HG03520 (cell line): ENCODE measurements around the gene TTC33.
"Not testable (repeated sequence)": the region's sequence is repeated elsewhere in the genome, so short reads cannot be mapped to it uniquely, and the experiment has no call there.

Experiments
- ATAC-seq: cut with Tn5 transposase; IDR thresholded peaks from one replicate; pipeline ENCODE4 v1.9.1; 2021; ENCODE audit warnings: mild to moderate bottlenecking, moderate library complexity; ENCODE audit not compliant: unreplicated experiment

The TTC33 gene

DNA sequence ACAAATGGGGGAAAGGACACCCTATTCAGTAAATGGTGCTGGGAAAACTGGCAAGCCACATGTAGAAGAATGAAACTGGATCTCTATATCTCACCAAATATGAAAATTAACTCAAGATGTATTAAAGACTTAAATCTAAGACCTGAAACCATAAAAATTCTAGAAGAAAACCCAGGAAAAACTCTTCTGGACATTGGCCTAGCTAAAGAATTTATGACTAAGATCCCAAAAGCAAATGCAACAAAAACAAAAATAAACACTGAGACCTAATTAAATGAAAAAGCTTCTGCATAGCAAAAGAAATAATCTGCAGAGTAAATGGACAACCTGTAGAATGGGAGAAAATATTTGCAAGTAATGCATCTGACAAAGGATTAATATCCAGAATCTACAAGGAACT, 99.7 kb downstream of the TTC33 start:
- not testable (repeated sequence) for ATAC-seq

- no peak for ATAC-seq
These were observed 100.6 kb downstream of the TTC33 start for GRCh38 chr5:40655138-40655537.

DNA sequence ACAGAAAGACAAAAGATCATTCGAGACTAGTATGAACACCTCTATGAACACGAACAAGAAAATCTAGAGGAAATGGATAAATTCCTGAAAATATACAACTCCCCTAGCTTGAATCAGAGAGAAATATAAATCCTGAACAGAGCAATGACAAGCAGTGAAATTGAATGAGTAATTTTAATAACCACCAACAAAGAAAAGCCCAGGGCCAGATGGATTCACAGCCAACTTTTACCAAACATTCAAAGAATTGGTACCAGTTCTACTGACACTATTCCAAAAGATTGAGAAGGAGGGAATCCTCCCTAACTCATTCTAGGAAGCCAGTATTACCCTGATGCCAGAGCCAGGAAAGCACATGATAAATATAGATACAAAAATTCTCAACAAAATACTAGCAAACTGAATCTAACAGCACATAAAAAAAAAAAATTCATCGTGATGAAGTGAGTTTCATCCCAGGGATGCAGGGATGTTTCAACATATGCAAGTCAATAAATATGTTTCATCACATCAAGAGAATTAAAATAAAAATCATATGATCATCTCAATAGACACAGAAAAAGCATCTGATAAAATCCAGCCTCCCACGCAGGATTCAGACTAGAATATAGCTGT, 101.3 kb downstream of the TTC33 start:
- no peak for ATAC-seq

DNA sequence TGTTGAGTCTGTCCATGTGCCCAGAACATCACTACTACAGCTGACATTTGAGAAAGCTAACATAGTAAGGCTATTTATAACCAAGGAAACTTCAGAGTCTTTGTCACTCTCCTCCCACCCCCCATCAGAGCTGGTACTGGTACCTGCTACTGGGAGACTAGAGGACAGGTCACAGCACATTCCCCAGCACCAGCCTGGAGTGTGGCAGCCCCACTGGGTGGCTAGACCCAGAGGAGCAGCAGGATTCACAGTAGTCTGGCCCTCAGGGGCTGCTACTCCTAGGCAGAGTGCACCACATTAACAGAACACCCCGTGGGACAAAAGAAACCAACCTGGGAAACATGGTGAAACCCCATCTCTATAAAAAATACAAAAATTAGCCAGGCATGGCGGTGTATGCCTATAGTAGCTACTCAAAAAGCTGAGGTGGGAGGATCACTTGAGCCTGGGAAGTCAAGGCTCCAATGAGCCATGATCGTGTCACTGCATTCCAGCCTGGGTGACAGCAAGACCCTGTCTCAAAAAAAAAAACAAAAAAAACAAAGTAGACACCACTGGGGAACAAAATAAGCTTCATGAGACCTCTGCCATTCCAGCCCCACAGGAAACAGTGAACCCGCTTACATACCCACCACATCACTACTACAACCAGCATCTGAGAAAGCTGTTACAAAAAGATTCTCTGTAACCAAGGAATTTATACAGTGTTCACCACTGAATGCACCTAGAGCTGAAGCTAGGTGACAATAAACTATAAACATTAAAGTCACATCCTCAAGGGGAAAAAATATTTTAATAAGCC, 102.3 kb downstream of the TTC33 start:
- ATAC-seq: no peak

DNA sequence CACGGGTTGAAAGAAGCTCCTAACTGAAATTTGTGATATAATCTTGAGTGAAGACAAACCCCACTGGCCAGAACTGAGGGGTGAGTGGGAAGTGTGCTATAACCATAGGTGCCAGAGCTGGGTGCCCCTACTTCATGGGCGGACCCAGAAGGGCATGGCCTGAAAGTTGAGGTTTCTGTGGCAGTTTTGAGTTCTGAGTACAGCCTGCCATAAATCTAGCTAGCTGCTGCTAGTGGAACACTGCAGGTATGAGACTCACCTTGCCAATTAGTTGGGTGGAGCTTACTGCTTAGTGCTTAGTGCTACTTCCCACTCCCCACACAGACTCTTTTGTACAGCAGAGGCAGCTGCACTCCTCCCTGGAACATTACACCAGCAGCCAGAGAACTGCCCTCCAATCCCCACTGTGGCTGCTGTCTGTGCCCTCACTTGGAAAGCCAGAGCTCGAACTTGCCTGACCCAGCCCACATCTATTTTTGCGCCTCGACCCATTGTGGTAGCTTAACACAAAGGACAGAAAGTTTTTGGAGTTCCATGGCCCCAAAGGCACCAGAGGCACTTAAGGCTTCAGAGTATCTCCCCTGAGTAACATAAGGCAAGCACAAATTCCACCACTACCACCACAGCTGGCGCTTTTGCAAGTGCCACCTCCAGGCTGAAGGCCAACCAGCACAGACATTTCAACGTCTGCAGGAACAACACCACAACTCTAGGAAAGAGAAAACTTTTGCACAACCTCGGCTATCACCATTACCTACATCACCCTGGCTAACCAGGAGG, 103.1 kb downstream of the TTC33 start:
- no peak for ATAC-seq

DNA sequence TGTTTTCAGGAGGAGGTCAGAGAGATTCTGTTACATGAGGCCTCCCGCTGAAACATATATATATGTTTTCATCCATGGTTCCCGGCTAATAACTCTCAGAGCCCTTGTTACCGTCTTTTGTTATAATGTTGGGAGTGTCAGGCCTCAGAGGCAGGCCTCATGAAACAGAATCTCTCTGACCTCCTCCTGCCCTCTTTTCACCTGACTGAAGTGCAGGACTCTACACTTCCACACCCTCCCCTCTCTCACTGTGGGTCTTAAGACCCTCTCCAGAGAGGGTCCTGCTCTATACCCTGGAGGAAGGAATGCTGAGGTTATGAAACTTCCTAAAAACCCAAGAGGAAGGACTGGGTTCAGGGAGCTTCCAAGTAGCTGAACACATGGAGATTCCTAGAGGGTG, 104.6 kb downstream of the TTC33 start:
- ATAC-seq: no peak

DNA sequence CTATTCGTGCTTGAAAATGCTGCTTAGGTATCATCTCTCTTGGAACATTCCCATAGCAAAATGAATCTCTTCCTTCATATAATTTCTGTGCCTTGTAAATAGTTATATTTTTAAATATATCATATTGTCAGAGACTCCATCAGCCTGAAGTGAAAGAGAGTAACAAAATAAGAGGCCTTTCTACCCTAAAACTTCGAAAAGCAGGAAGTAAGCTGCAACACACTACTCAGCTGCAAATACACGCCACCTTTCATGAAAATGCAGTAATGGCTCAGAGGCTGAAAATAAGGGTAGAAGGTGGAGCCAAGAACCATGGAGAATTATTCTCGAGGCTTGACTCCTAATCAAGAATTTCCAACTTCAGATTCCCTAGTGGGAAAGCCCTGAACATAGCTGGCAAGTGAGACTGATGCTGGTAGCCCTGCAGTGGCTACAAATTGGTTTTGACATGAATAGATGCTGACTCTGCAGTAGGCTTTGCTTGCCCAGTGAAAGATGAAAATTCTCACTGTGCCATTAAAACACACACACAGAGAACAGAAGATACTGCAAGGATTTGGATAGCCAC, 106.2 kb downstream of the TTC33 start:
- no peak for ATAC-seq

DNA sequence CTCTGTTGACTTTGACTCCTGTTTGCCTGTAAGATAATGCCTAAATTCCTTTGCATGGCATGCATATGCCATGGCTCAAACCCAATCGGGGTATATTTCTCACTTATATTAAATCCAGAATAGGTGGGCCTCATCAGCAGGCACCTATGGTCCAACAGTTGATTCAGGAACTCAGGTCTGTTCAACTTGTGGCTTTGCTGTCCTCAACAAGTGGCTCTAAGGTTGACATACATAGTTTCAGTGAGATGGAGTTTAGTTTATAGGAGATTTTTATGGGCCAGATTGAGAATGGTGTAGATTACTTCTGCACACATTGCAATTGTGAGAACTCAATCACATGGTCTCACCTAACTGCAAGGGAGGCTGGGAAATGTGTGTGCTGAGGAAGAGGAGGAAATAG, 107.6 kb downstream of the TTC33 start:
- ATAC-seq: no peak

GRCh38 chr5:40646266-40646665, 109.5 kb downstream of the TTC33 start:
- ATAC-seq: no peak

DNA sequence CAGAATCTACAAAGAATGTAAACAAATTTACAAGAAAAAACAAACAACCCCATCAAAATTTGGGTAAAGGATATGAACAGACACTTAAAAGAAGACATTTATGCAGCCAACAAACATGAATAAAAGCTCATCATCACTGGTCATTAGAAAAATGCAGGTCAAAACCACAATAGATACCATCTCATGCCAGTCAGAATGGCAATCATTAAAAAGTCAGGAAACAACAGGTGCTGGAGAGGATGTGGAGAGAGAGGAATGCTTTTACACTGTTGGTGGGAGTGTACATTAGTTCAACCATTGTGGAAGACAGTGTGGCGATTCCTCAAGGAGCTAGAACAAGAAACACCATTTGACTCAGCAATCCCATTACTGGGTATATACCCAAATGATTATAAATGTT, 116.2 kb downstream of the TTC33 start:
- not testable (repeated sequence) for ATAC-seq

DNA sequence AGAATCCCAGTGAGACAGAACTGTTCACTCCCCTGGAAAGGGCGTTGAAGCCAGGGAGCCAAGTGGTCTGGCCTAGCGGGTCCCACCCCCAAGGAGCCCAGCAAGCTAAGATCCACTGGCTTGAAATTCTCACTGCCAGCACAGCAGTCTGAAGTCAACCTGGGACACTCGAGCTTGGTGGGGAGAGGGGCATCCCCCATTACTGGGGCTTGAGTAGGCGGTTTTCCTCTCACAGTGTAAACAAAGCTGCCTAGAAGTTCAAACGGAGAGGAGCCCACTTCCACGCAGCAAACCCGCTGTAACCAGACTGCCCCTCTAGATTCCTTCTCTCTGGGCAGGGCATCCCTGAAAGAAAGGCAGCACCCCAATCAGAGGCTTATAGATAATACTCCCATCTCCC, 121.2 kb downstream of the TTC33 start:
- no peak for ATAC-seq

DNA sequence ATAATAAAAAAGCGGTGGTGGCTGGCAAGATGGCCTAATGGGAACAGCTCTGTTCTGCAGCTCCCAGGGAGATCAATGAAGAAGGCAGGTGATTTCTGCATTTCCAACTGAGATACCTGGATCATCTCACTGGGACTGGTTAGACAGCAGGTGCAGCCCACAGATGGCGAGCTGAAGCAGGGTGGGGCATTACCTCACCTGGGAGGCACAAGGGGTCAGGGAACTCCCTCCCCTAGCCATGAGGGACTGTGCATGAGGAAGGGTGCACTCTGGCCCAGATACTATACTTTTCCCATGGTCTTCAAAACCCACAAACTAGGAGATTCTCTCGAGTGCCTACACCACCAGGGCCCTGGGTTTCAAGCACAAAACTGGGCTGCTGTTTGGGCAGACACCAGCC, 121.6 kb downstream of the TTC33 start:
- ATAC-seq: no peak

DNA sequence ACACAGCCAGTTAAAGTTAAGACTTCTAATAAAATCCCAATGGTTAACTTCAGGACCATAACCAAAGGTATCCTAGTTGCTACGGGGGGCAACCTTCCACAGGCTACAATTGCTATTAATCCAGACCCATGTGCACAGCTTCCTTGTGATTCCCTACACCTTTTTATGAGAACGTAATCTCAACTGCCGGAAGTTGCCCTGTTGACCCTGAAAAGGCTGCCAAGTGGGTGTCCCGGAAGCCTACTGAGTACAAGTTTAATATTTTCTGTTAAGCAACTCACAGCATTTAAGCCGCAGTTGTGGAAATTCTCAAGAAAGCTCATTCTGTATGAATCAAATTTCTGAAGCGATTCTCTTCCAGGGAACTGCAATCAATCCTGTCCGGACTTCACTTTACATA, 124.5 kb downstream of the TTC33 start:
- ATAC-seq: no peak

DNA sequence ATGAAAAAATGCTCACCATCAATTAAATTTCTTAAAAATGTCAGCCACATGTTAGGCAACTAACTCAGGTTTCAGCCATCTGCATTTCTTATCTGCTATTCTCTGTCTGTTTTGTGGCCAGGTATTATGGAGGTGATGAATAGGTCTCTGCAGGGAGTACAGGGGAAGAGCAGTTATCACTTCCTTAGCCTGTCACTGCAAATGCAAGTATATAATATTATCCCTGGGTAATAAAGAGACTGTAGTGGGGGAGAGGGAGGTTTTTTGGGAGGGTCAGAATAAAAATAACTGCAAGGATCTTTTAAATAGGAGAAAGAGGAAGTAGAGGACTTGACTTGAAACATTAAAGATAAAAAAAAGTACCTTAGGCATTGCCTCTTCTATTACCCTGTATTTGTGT, 125.6 kb downstream of the TTC33 start:
- no peak for ATAC-seq

- ATAC-seq: no peak
These were observed 127.4 kb downstream of the TTC33 start for GRCh38 chr5:40628407-40628806.

GRCh38 chr5:40627706-40628105, 128.1 kb downstream of the TTC33 start:
- no peak for ATAC-seq

- no peak for ATAC-seq
These were observed 129.0 kb downstream of the TTC33 start for GRCh38 chr5:40626801-40627200.

- no peak for ATAC-seq
These were observed 132.0 kb downstream of the TTC33 start for GRCh38 chr5:40623480-40624420.

DNA sequence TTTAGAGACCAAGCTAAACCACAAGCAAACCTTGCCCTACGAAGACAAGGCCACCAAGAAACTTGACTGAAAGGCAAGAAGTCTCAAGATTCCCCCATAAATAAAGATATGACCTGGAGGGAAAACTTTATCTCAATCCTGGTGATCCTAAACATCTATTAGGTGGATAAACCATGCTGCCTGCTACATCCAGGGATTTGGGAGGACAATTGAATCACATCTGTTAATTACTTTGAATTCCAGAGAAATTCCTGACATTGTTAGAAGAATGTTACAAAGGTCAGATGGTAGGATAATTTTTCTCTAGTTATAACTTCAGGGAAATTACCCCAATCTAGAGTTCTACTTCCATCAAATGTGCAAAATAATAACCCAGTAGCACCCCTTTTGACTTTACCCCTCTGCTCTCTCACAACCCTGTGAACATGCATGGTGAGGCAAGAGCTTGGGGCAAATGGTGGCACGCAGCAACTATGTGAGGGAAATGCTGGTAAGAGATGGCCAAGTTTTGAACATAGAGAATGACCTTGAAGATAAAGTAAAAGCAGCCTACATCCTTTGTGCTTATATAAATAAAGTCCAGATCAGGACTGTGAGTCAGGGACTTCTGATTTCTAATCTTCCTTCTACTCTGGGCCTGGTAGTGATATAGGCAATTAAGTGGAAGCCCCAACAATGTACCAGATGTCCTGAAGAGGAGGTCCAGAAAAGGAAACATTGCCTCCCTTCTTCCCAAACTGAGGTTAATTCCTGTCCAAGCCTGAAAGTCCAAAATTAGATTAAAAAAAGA, 133.1 kb downstream of the TTC33 start:
- no peak for ATAC-seq

DNA sequence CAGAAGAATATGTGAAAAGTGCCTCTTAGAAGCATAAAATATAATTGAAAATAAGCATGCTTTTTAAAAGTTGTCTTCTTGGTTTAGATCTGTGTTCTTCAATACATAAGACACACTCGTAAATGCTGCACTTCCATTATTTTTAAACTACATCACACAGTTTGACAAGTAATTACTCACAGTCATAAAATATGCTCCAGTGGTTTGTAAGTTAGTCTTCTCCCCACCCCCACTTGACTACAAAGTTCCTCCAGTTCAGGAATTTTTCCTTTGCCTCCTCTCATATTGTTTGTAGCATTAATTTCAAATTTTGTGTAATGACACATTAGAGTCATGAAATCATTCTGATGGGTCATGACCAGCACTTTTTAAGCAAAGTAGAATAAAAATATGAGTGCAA, 136.3 kb downstream of the TTC33 start:
- ATAC-seq: no peak
